GM12878 (cell line): Measurements from ENCODE around the gene POP7.
"Not testable (repeated sequence)": the region's sequence is repeated elsewhere in the genome, so short reads cannot be mapped to it uniquely, and the experiment has no call there.

Experiments used
- CREB1 ChIP-seq: IDR thresholded peaks from 2 replicates; pipeline ENCODE4 v1.6.1; 2012; ENCODE audit warnings: low read depth, mild to moderate bottlenecking, inconsistent platforms
- CREM ChIP-seq: IDR thresholded peaks from 2 replicates; pipeline ENCODE4 v1.6.1; 2014; ENCODE audit warnings: antibody characterized with exemption, low read depth
- CTCF ChIP-seq, 3 experiments: IDR thresholded peaks in 2 of 3; conservative IDR thresholded peaks in 1 of 3; 2 replicates each; pipeline ENCODE4 v1.5.1; 2011; ENCODE audit warnings: low read depth in 3 of 3, low read length in 3 of 3, mild to moderate bottlenecking in 3 of 3, control low read depth in 2 of 3, moderate library complexity in 2 of 3, inconsistent platforms in 1 of 3, mixed read lengths in 1 of 3; ENCODE audit not compliant: control insufficient read depth in 2 of 3, insufficient read depth in 1 of 3; ENCODE audit errors: extremely low read depth in 1 of 3
- FOXK2 ChIP-seq: fragments of 450-650 bp; IDR thresholded peaks from 2 replicates; pipeline ENCODE4 v1.6.1; 2017; ENCODE audit warnings: mild to moderate bottlenecking, moderate library complexity
- JUNB ChIP-seq: IDR thresholded peaks from 2 replicates; pipeline ENCODE4 v1.6.1; 2016; ENCODE audit warnings: antibody characterized with exemption, mild to moderate bottlenecking
- POLR2A ChIP-seq: IDR thresholded peaks from 2 replicates; pipeline ENCODE4 v1.6.1; 2011; ENCODE audit warnings: low read depth, mild to moderate bottlenecking, low read length
- POLR2AphosphoS2 ChIP-seq: IDR thresholded peaks from 2 replicates; pipeline ENCODE4 v1.6.1; 2011; ENCODE audit warnings: low read depth, mild to moderate bottlenecking, low read length, improper control_type of control experiment, moderate library complexity
- RELB ChIP-seq: fragments of 450-650 bp; IDR thresholded peaks from 2 replicates; pipeline ENCODE4 v1.6.1; 2017; ENCODE audit warnings: low read depth, mild to moderate bottlenecking, moderate library complexity
- ZNF207 ChIP-seq: fragments of 450-650 bp; IDR thresholded peaks from 2 replicates; pipeline ENCODE4 v1.6.1; 2014; ENCODE audit warnings: antibody characterized with exemption, mild to moderate bottlenecking, borderline replicate concordance
- ZNF217 ChIP-seq: fragments of 450-650 bp; IDR thresholded peaks from 2 replicates; pipeline ENCODE4 v1.6.1; 2017; ENCODE audit warnings: antibody characterized with exemption, mild to moderate bottlenecking

GRCh38 chr7:100662194-100662776, 43.6 kb upstream of the POP7 start:
- TF ChIP-seq CTCF (IDR thresholded peaks at IDR 0.05 in 2 of 3, conservative IDR thresholded peaks at IDR 0.05 in 1 of 3; ENCODE audit: control insufficient read depth in 2 of 3, extremely low read depth in 1 of 3, insufficient read depth in 1 of 3, low read depth in 3 of 3, low read length in 3 of 3); JUNB; POLR2AphosphoS2; CREM; ZNF207; POLR2A; FOXK2; CREB1; ZNF217; RELB: not testable (repeated sequence)
